Measurements from ENCODE around the gene MED26.

The MED26 gene

GRCh38 chr19:16659832-16660708 is 32.1 kb upstream of the MED26 start, which contains the start of gene SMIM7:
SMIM7 (minus strand) TSS chr19:16660144; CDS start chr19:16660110, 34 bp downstream.
- Histone ChIP-seq H3K36me3 (ENCODE audit: insufficient read depth, low read length) (peaks cover 42% of the 10 kb centered on the region), H3K4me1 (ENCODE audit: insufficient read depth, low read length) (peaks cover 38% of the 10 kb centered on the region), H3K4me3 (ENCODE audit: low read depth in 1 of 2, low read length in 2 of 2) (peak within 1 kb of the TSS; percentile 76 to 80), H4K20me1 (ENCODE audit: insufficient read depth, low read length) (peaks cover 40% of the 10 kb centered on the region), H3K27me3 (ENCODE audit: insufficient read depth, low read length, poor library complexity) (no peaks in the 10 kb centered on the region), H3K79me2 (ENCODE audit: insufficient read depth, low read length) (peaks cover 42% of the 10 kb centered on the region), H2AFZ (ENCODE audit: low read depth, low read length) (peak within 1 kb of the TSS; percentile 96), H3K27ac (ENCODE audit: low read length) (peak within 1 kb of the TSS; percentile 88), H3K9ac (ENCODE audit: low read depth, low read length) (peak within 1 kb of the TSS; percentile 65), H3K4me2 (ENCODE audit: insufficient read depth, low read length) (peak within 1 kb of the TSS; percentile 90), H3K9me3 (ENCODE audit: insufficient read depth, low read length, severe bottlenecking) (no peaks in the 10 kb centered on the region)
- TF ChIP-seq, protein P1, sequence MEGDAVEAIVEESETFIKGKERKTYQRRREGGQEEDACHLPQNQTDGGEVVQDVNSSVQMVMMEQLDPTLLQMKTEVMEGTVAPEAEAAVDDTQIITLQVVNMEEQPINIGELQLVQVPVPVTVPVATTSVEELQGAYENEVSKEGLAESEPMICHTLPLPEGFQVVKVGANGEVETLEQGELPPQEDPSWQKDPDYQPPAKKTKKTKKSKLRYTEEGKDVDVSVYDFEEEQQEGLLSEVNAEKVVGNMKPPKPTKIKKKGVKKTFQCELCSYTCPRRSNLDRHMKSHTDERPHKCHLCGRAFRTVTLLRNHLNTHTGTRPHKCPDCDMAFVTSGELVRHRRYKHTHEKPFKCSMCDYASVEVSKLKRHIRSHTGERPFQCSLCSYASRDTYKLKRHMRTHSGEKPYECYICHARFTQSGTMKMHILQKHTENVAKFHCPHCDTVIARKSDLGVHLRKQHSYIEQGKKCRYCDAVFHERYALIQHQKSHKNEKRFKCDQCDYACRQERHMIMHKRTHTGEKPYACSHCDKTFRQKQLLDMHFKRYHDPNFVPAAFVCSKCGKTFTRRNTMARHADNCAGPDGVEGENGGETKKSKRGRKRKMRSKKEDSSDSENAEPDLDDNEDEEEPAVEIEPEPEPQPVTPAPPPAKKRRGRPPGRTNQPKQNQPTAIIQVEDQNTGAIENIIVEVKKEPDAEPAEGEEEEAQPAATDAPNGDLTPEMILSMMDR (IDR thresholded peaks at IDR 0.05; ENCODE audit: borderline replicate concordance, extremely low read depth, low read length, poor library complexity, severe bottlenecking): peak; percentile 68
- no peak for TF ChIP-seq EZH2 (IDR thresholded peaks at IDR 0.05; ENCODE audit: borderline replicate concordance, low read depth, low read length, severe bottlenecking)
- ATAC-seq (ENCODE audit: insufficient read depth, low read depth) (peak; percentile 99), DNase-seq (peak; percentile 98)

- Histone ChIP-seq H3K4me1 (ENCODE audit: insufficient read depth, low read length) (peaks cover 38% of the 10 kb centered on the region), H4K20me1 (ENCODE audit: insufficient read depth, low read length) (peaks cover 44% of the 10 kb centered on the region)
Measured at GRCh38 chr19:16659464-16659831, 31.4 kb upstream of the MED26 start.

DNA sequence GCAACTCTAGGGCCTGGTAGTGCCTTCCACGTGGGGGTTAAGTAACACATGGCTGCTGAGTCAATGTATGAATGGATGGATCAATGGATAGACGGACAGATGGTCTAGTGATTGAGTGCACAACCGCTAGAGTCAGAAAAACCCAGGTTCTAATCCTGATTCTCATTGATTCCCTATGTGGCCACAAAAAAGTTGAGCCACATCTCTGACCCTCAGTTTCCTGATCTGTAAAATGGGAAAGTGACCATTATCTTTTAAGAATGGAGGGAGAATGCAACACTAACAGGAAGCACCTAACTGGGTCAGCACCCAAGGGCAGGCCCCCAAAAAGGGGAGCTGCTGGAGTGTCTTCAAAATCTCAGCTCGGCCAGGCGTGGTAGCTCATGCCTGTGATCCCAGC is 29.4 kb upstream of the MED26 start:
- no peak overlapping the region for H3K9ac ChIP-seq (ENCODE audit: low read depth, low read length)
- DNase-seq (no peak), ATAC-seq (ENCODE audit: insufficient read depth, low read depth) (no peak)
- no peak overlapping the region for H2AFZ ChIP-seq (ENCODE audit: low read depth, low read length)
- H3K4me3 ChIP-seq (ENCODE audit: low read depth in 1 of 2, low read length in 2 of 2): no peak overlapping the region
- H3K27me3 ChIP-seq (ENCODE audit: insufficient read depth, low read length, poor library complexity): no peaks in the 10 kb centered on the region
- peaks cover 57% of the 10 kb centered on the region for H4K20me1 ChIP-seq (ENCODE audit: insufficient read depth, low read length)
- H3K79me2 ChIP-seq (ENCODE audit: insufficient read depth, low read length): peaks cover 64% of the 10 kb centered on the region
- no peak for TF ChIP-seq EZH2 (IDR thresholded peaks at IDR 0.05; ENCODE audit: borderline replicate concordance, low read depth, low read length, severe bottlenecking)
- TF ChIP-seq, protein P1 (IDR thresholded peaks at IDR 0.05; ENCODE audit: borderline replicate concordance, extremely low read depth, low read length, poor library complexity, severe bottlenecking): no peak
- peak overlapping the region; percentile 90; the same call in 1 of the 2 replicates for H3K4me2 ChIP-seq (ENCODE audit: insufficient read depth, low read length)
- no peak overlapping the region for H3K27ac ChIP-seq (ENCODE audit: low read length)
- peaks cover 38% of the 10 kb centered on the region for H3K4me1 ChIP-seq (ENCODE audit: insufficient read depth, low read length)
- H3K36me3 ChIP-seq (ENCODE audit: insufficient read depth, low read length): peaks cover 68% of the 10 kb centered on the region
- no peaks in the 10 kb centered on the region for H3K9me3 ChIP-seq (ENCODE audit: insufficient read depth, low read length, severe bottlenecking)

More at GRCh38 chr19:16659464-16659831, 31.4 kb upstream of the MED26 start:
- Histone ChIP-seq H3K27me3 (ENCODE audit: insufficient read depth, low read length, poor library complexity) (no peaks in the 10 kb centered on the region), H3K4me3 (ENCODE audit: low read depth in 1 of 2, low read length in 2 of 2) (peak overlapping the region; percentile 76 to 80), H3K27ac (ENCODE audit: low read length) (peak overlapping the region; percentile 88), H3K4me2 (ENCODE audit: insufficient read depth, low read length) (peak overlapping the region; percentile 90), H3K79me2 (ENCODE audit: insufficient read depth, low read length) (peaks cover 48% of the 10 kb centered on the region), H3K36me3 (ENCODE audit: insufficient read depth, low read length) (peaks cover 48% of the 10 kb centered on the region), H3K9ac (ENCODE audit: low read depth, low read length) (peak overlapping the region; percentile 65), H2AFZ (ENCODE audit: low read depth, low read length) (no peak overlapping the region), H3K9me3 (ENCODE audit: insufficient read depth, low read length, severe bottlenecking) (no peaks in the 10 kb centered on the region)
- TF ChIP-seq EZH2 (IDR thresholded peaks at IDR 0.05; ENCODE audit: borderline replicate concordance, low read depth, low read length, severe bottlenecking): no peak
- TF ChIP-seq, protein P1 (IDR thresholded peaks at IDR 0.05; ENCODE audit: borderline replicate concordance, extremely low read depth, low read length, poor library complexity, severe bottlenecking): no peak
- DNase-seq (no peak), ATAC-seq (ENCODE audit: insufficient read depth, low read depth) (no peak)
